Measurements from ENCODE around the gene CDX4. TPM values are rescaled to one million over a fixed set of nuclear protein-coding genes. Genes with fewer than 3 reads are reported as not detected.

CDX4 gene
- total RNA-seq, 1 experiment from 2014 or later = 5.2 TPM

GRCh38 chrX:73412930-73413329 lies 33.9 kb upstream of the CDX4 start:
- Histone ChIP-seq H3K14ac (ENCODE audit: insufficient read depth, low read length) (no peak overlapping the region), H2BK20ac (ENCODE audit: low read depth, low read length, poor library complexity, severe bottlenecking) (no peak overlapping the region), H3K4me2 (ENCODE audit: insufficient read depth, insufficient read length, low read length) (no peak overlapping the region), H3K56ac (ENCODE audit: insufficient read length, low read depth, low read length) (no peak overlapping the region), H3K23ac (ENCODE audit: insufficient read length, low read depth, low read length) (no peak overlapping the region), H4K91ac (ENCODE audit: insufficient read length, low read depth, low read length) (no peak overlapping the region), H3K4me1 (ENCODE audit: insufficient read depth, low read length) (no peaks in the 10 kb centered on the region), H4K20me1 (ENCODE audit: control insufficient read depth, insufficient read depth, insufficient read length) (no peaks in the 10 kb centered on the region), H3K79me2 (ENCODE audit: insufficient read depth, low read length) (no peaks in the 10 kb centered on the region), H3K27me3 (ENCODE audit: insufficient read depth, low read length) (no peaks in the 10 kb centered on the region), H2AFZ (ENCODE audit: low read length) (no peak overlapping the region), H3K4ac (ENCODE audit: low read depth, low read length) (no peak overlapping the region), H3K27ac (ENCODE audit: insufficient read length, low read depth, low read length) (no peak overlapping the region), H3K79me1 (ENCODE audit: insufficient read depth, low read depth, low read length, poor library complexity, severe bottlenecking) (no peaks in the 10 kb centered on the region), H2BK15ac (ENCODE audit: low read depth, low read length) (no peak overlapping the region), H4K8ac (replicated peaks; ENCODE audit: insufficient read length, low read depth, low read length) (no peak overlapping the region), H3K9me3 (ENCODE audit: control insufficient read depth, low read depth, low read length) (peaks cover 11% of the 10 kb centered on the region), H3K9ac (ENCODE audit: extremely low read depth, insufficient read length, low read length) (no peak overlapping the region), H2AK5ac (ENCODE audit: insufficient read length, low read length) (no peak overlapping the region), H2BK12ac (ENCODE audit: insufficient read length, low read depth, low read length) (no peak overlapping the region), H3K23me2 (ENCODE audit: insufficient read length, low read depth, low read length, poor library complexity, severe bottlenecking) (no peaks in the 10 kb centered on the region), H3K18ac (ENCODE audit: insufficient read length, low read depth, low read length) (no peak overlapping the region), H3T11ph (ENCODE audit: low read length) (no peak overlapping the region), H2BK120ac (ENCODE audit: low read depth, low read length, poor library complexity, severe bottlenecking) (no peak overlapping the region), H4K5ac (ENCODE audit: insufficient read length, low read depth, low read length) (no peak overlapping the region), H2BK5ac (ENCODE audit: insufficient read length, low read length) (no peak overlapping the region)
- peaks cover 2 to 17% (median 9%) of the 10 kb centered on the region in 3 experiments; a peak in 5 of 7 replicates for H3K36me3 Mint-ChIP-seq (ENCODE audit: insufficient read depth in 1 of 3, low read depth in 3 of 3)
- H3K4me1 Mint-ChIP-seq = peaks cover 0 to 7% of the 10 kb centered on the region in 2 experiments; a peak in 2 of 4 replicates
- H3K27me3 Mint-ChIP-seq (ENCODE audit: low read depth) = no peaks in the 10 kb centered on the region; the same call in 1 of the 2 replicates
- no peak overlapping the region for H3K27ac Mint-ChIP-seq
- no peak for DNase-seq
- peaks cover 27 to 33% of the 10 kb centered on the region in 2 experiments for H3K9me3 Mint-ChIP-seq
- H3K4me3 Mint-ChIP-seq = no peak overlapping the region
- TF ChIP-seq CTCF (conservative IDR thresholded peaks at IDR 0.05) = no peak

All from H9 (cell line).